ENCODE results near the gene HSF5.

HSF5 gene

GRCh38 chr17:58383892-58384462, 104.2 kb downstream of the HSF5 start:
- no peak for DNase-seq

GRCh38 chr17:58382872-58383242, 105.4 kb downstream of the HSF5 start:
- DNase-seq = no peak

GRCh38 chr17:58382108-58382871, 105.9 kb downstream of the HSF5 start:
- DNase-seq = peak; percentile 63

GRCh38 chr17:58381124-58382035, 106.8 kb downstream of the HSF5 start:
- no peak for DNase-seq

GRCh38 chr17:58380207-58381123, 107.7 kb downstream of the HSF5 start:
- DNase-seq = no peak

GRCh38 chr17:58379511-58379824, 108.7 kb downstream of the HSF5 start:
- DNase-seq = no peak

GRCh38 chr17:58378733-58379510, 109.3 kb downstream of the HSF5 start:
- no peak for DNase-seq

GRCh38 chr17:58377661-58378060, 110.5 kb downstream of the HSF5 start:
- DNase-seq = no peak

- no peak for DNase-seq
Measured at GRCh38 chr17:58377093-58377601, 111.1 kb downstream of the HSF5 start.

GRCh38 chr17:58376472-58377000, 111.7 kb downstream of the HSF5 start:
- DNase-seq = no peak

GRCh38 chr17:58375811-58376210, 112.4 kb downstream of the HSF5 start:
- DNase-seq = no peak

- no peak for DNase-seq
Measured at GRCh38 chr17:58375256-58375655, 113.0 kb downstream of the HSF5 start.

- no peak for DNase-seq
Measured at GRCh38 chr17:58373923-58374322, 114.3 kb downstream of the HSF5 start.

- DNase-seq = no peak
Measured at GRCh38 chr17:58373003-58373402, 115.2 kb downstream of the HSF5 start.

- no peak for DNase-seq
Measured at GRCh38 chr17:58371300-58371950, 116.8 kb downstream of the HSF5 start.

GRCh38 chr17:58370716-58371115, 117.5 kb downstream of the HSF5 start:
- DNase-seq = no peak

- DNase-seq = no peak
Measured at GRCh38 chr17:58370309-58370708, 117.9 kb downstream of the HSF5 start.
